GM10847 (cell line): ENCODE measurements around the gene TRIM10.

Experiments
- POLR2A ChIP-seq: IDR thresholded peaks from 2 replicates; pipeline ENCODE4 v1.6.1; 2011; ENCODE audit not compliant: insufficient read length; ENCODE audit errors: extremely low read depth

TRIM10 gene

GRCh38 chr6:30188541-30188940 is 27.5 kb upstream of the TRIM10 start:
- TF ChIP-seq POLR2A, result no peak

DNA sequence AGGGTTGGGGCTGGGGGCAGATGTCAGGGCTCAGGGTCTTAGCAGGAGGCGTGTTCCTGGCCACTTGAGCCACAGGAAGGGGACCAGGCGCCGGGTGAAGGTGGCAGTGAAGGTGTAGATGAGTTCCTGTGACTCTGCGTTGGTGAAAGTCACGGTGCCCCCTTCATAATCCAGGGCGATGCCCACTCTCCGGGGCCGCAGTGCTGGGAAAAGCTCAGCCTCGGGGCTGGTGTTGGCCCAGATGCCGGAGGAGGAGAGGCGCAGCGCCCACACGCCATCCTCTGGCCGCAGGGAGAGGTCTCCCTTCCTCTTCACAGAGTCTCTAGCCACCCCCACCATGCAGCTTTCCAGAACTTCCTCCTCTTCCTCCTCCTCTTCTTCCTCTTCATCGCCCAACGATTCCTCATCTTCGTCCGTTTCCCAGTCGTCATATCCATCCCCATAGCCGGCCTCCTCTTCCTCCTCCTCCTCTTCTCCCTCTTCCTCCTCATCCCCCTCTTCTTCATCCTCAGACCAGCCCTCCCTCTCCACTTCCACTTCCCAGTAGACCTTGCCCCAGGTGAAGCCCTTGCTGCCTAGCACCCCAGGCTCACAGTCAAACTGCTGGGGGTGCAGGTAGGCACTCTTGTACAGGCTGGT is 25.0 kb upstream of the TRIM10 start:
- no peak for TF ChIP-seq POLR2A

DNA sequence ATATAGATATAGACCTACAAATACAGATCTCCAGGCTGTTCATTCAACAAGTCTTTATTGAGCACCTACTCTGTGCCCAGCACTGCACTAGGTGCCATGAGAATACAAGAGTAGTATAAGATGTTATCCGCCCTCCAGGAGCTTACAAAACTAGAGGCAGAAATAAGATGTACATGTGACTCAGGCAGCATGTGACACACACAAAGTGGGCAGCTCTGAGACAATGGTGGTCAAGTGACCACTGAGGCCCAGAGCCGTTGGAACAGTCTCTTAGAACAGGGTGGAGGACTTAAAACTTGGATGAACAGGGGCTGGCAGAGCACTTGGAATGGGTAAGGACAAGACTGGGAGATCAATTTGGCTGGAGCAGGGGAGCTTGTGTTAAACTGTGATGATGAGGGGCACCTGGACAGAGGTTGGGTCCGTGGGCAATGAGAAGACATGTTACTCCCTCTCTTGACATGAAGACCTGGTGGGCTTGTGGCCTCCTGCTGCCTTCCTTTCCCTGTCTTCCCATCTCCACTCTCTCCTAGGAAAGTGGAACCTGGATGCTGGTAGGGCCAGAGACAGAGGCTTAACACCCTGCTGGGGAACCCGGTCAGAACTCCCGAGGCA is 23.5 kb upstream of the TRIM10 start:
- no peak for TF ChIP-seq POLR2A

DNA sequence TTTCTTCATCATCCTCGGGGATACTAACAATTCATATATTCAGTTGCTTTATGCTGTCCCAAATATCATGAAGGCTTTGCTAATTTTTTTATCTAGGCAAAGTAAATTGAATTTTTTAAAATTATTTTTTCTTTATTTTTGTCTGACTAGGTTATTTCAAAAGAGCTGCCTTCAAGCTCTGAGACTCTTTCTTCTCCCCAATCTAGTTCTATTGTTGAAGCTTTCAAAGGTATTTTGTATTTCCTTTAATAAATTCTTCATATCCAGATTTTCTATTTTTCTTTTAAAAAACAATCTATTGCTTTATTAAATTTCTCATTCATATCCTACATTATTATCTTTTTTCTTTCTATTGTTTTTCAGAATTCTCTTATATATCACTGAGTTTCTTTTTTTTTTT is 19.1 kb upstream of the TRIM10 start:
- no peak for TF ChIP-seq POLR2A

DNA sequence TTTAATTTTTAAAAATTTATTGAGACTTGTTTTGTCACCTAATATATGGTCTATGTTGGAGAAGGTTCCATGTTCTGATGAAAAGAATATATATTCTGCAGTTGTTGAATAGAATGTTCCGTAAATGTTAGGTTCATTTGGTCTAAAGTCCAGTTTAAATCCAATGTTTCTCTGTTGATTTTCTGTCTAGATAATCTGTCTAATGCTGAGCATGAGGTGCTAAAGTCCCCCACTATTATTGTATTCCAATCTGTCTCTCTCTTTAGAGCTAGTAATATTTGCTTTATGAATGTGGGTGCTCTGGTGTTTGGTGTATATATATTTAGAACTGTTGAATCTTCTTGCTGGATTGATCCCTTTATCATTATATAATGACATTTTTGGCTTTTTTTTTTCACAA is 17.8 kb upstream of the TRIM10 start:
- TF ChIP-seq POLR2A, result no peak

DNA sequence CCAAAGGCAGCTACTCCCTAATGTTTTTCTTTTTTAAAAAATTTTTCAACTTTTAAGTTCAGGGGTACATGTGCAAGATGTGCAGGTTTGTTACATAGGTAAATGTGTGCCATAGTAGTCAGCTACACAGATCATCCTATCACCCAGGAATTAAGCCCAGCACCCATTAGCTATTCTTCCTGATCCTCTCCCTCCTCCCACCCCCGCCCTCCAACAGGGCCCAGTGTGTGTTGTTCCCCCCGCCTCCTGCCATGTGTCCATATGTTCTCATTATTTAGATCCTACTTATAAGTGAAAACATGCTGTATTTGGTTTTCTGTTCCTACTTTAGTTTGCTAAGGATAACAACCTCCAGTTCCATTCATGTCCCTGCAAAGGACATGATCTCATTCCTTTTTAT is 14.8 kb upstream of the TRIM10 start:
- TF ChIP-seq POLR2A, result no peak

DNA sequence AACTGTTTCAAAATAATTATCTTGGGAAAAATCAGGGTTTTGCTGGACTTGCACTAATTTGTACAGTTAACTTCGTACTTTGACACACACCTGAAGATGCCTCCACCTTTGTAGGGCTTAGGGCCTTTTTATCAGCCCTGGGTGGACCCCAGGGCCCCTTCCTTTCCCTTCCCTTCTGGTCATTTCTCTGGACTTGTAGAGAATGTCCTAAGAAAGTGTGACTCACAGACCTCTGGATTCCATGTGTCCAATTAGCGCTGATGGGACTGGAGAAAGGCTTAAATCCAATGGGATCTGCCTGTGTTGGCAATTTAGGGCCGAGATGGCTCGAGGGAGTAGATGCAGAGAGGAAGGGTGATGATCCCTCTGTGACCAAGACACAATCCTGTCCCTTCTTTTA is 11.7 kb upstream of the TRIM10 start:
- no peak for TF ChIP-seq POLR2A

DNA sequence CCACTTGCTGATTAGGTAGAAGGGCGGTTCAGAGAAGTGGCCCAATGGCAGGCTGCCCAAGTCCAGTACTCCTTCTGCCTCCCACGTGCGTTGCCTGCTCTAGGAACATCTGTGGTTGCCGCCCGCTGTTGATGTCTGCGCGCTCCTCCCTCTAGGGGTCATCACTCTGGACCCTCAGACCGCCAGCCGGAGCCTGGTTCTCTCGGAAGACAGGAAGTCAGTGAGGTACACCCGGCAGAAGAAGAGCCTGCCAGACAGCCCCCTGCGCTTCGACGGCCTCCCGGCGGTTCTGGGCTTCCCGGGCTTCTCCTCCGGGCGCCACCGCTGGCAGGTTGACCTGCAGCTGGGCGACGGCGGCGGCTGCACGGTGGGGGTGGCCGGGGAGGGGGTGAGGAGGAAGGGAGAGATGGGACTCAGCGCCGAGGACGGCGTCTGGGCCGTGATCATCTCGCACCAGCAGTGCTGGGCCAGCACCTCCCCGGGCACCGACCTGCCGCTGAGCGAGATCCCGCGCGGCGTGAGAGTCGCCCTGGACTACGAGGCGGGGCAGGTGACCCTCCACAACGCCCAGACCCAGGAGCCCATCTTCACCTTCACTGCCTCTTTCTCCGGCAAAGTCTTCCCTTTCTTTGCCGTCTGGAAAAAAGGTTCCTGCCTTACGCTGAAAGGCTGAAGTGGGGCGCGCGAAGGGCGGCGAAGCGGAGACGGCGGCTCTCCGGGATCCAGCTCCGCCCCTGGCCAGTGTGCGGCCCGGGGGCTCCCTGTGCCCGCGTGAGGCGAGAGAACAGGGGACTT is 10.9 kb upstream of the TRIM10 start:
- no peak for TF ChIP-seq POLR2A

- no peak for TF ChIP-seq POLR2A
These were observed 8.9 kb upstream of the TRIM10 start for GRCh38 chr6:30169658-30170614.

- TF ChIP-seq POLR2A, result no peak
These were observed 7.7 kb upstream of the TRIM10 start for GRCh38 chr6:30168741-30169140.

DNA sequence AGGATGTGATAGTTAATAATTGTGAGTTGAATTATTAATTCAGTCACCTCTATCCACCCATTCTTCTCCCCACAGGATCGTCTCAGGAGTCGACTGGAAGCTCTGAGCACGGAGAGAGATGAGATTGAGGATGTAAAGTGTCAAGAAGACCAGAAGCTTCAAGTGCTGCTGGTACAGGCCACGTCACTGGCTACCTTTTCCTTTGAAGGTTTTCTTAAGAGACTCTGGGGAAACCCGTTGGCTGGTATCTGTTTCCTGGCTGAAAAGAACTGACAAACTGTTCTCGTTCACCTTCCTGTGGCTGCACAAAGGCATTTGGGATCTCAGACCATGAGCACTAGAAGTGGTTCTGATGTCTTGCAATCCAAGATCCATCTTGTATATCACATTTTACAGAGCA is 6.1 kb upstream of the TRIM10 start:
- no peak for TF ChIP-seq POLR2A

GRCh38 chr6:30164714-30165113 is 3.7 kb upstream of the TRIM10 start:
- TF ChIP-seq POLR2A, result no peak

DNA sequence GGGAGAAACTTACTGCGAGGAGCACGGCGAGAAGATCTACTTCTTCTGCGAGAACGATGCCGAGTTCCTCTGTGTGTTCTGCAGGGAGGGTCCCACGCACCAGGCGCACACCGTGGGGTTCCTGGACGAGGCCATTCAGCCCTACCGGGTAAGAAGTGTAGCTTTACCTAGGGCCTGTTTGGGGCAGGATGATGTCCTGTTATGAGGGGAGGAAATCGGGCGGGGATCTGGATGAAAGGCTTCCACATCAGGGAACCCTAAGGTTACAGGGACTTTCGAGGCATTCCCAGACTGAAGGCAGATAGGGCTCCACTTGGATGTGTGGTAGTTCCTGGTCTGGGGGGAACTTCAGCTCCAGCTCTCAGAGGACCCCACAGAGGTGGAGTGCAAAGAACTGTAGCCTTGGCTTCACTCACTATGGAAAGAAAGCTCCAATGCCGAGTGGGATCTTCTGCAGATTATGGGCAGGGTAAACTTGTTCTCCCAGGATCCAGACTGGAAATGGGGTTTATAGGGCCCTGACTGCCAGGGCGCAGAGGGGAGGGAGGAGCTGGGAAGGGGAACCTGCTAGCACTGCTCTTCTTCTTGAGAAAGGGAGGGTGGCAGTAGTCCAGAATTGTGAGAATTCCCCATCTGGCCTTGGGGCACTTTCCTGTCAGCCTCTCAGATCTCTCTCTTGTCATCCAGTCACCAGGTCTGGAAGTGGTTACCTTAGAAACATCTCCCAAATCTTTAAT is 3.1 kb upstream of the TRIM10 start:
- TF ChIP-seq POLR2A, result no peak

DNA sequence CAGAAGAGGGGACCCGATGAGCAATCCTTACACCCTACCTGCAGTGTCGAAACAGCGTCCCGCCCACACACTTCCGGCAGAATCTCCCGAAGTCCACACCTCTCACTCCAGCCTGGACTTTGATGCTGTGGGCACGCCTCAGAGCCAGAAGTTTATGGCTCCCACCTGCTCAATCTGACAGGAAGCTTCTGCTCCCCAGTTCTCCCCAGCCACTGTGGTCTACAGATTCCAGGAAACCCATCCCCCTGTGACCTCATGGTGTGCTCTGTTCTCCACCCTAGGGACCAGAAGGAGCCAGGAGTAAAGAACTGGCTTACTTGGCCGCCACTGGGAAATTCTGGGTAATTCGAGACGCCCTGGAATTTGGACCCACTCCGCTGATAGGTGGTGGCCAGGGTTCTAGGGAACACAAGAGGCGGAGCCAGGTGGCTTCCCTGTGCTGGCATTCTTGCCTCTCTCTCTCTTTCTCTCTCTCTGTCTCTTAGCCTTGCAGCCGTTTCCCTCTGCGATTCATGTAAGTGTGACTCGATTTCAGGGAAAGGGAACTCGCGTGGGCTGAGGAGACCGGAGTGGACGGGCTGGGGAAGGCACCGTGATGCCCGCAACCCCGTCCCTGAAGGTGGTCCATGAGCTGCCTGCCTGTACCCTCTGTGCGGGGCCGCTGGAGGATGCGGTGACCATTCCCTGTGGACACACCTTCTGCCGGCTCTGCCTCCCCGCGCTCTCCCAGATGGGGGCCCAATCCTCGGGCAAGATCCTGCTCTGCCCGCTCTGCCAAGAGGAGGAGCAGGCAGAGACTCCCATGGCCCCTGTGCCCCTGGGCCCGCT is 2.3 kb upstream of the TRIM10 start, which contains the start of gene TRIM15:
Gene TRIM15, plus strand, starts transcription at position 457 of the 828 bp plus-strand sequence. Its CDS starts 139 bp downstream, at position 596.
- TF ChIP-seq POLR2A, result no peak
